K562 (cell line): ENCODE measurements around the gene CCDC167. TPM values are rescaled to one million over a fixed set of nuclear protein-coding genes. Genes with fewer than 3 reads are reported as not detected.

ENCODE experiments used
- ATAC-seq: fragments of 200-7000 bp; cut with Tn5 transposase; 3 replicates; pipeline ENCODE4 v1.9.1; 2020; ENCODE audit warnings: moderate library complexity
- BruUV-seq: library from RNA; stranded (reverse); fragments of 400-500 nt; replicated peaks from 2 replicates; lab custom pipeline; 2021; lab: Mats Ljungman, UMichigan
- CTCF ChIA-PET: fragments of 300-600 bp; formaldehyde crosslinking; extraction: SDS; loops from one replicate; lab custom pipeline; 2021; ENCODE audit warnings: low intra/inter-chr PET ratio; lab: Yijun Ruan, JAX
- POLR2A ChIA-PET: fragments of 300-600, 350-650 bp; sonication (Branson Sonifier 250); formaldehyde crosslinking; extraction: SDS; loops from one replicate; lab custom pipeline; 2021; ENCODE audit warnings: antibody characterized with exemption, inconsistent platforms; lab: Yijun Ruan, JAX
- DNase-seq, 4 experiments: peaks; one replicate each; pipeline versions ENCODE4 v3.0.0 to v3.0.0-alpha.2; 2011 to 2018; ENCODE audit warnings: low spot score in 3 of 4, mixed read lengths in 3 of 4; ENCODE audit errors: extremely low read depth in 1 of 4
- FAIRE-seq: peaks from 2 replicates; lab custom pipeline; 2011; peaks lifted over from hg19 to GRCh38; lab: Jason Lieb, UNC
- H2AFZ ChIP-seq: 2 replicates; pipeline ENCODE4 v1.6.0; 2011; ENCODE audit warnings: low read depth, low read length, control low read depth, inconsistent platforms
- H3K27ac ChIP-seq: fragments of 200-600 bp; 3 replicates; pipeline ENCODE4 v1.8.0; 2011; ENCODE audit warnings: low read depth, mild to moderate bottlenecking, control low read depth, inconsistent platforms, low read length, moderate library complexity, mixed read lengths; ENCODE audit errors: extremely low read depth
- H3K27me3 ChIP-seq, 2 experiments: fragments of 300-600 bp in 1 of 2; 2 replicates in 1 of 2; 3 replicates in 1 of 2; pipeline versions ENCODE4 v1.6.0 to v1.8.0; 2011; ENCODE audit warnings: inconsistent platforms in 2 of 2, low read length in 2 of 2, mild to moderate bottlenecking in 1 of 2, mixed read lengths in 1 of 2, moderate library complexity in 1 of 2; ENCODE audit not compliant: control insufficient read depth in 2 of 2, insufficient read depth in 2 of 2
- H3K36me3 ChIP-seq: fragments of 300-600 bp; 3 replicates; pipeline ENCODE4 v1.8.0; 2011; ENCODE audit warnings: mild to moderate bottlenecking, low read length, inconsistent platforms; ENCODE audit not compliant: control insufficient read depth, insufficient read depth
- H3K4me1 ChIP-seq, 2 experiments: fragments of 200-600 bp in 1 of 2; replicated peaks in 1 of 2; 2 replicates in 1 of 2; 3 replicates in 1 of 2; pipeline versions ENCODE4 v1.5.1 to v1.8.0; 2011; ENCODE audit warnings: inconsistent platforms in 2 of 2, low read length in 2 of 2, mild to moderate bottlenecking in 1 of 2, mixed read lengths in 1 of 2, moderate library complexity in 1 of 2; ENCODE audit not compliant: control insufficient read depth in 2 of 2, insufficient read depth in 2 of 2
- H3K4me2 ChIP-seq: 2 replicates; pipeline ENCODE4 v1.6.1; 2011; ENCODE audit warnings: low read length, control low read depth, inconsistent platforms, mixed read lengths; ENCODE audit not compliant: insufficient read depth
- H3K4me3 ChIP-seq: fragments of 200-600 bp; sonication (generic), shearing (Covaris generic); 2 replicates; pipeline ENCODE4 v1.5.1; 2016; ENCODE audit warnings: control low read depth, inconsistent platforms
- H3K79me2 ChIP-seq: fragments of 200-600 bp; 3 replicates; pipeline ENCODE4 v1.8.0; 2011; ENCODE audit warnings: low read length, inconsistent platforms; ENCODE audit not compliant: control insufficient read depth, insufficient read depth
- H3K9ac ChIP-seq, 2 experiments: 2 replicates each; pipeline versions ENCODE4 v1.6.0 to v1.6.1; 2011; ENCODE audit warnings: low read depth in 2 of 2, low read length in 2 of 2, control low read depth in 1 of 2, inconsistent platforms in 1 of 2, mild to moderate bottlenecking in 1 of 2, mixed read lengths in 1 of 2; ENCODE audit not compliant: insufficient read depth in 1 of 2
- H3K9me1 ChIP-seq: one replicate; pipeline ENCODE4 v1.6.0; 2011; ENCODE audit warnings: inconsistent platforms, mild to moderate bottlenecking, low read length, moderate library complexity; ENCODE audit not compliant: control insufficient read depth, insufficient read depth
- H3K9me3 ChIP-seq: replicated peaks from 2 replicates; pipeline ENCODE4 v1.5.1; 2011; ENCODE audit warnings: low read depth, low read length, inconsistent platforms; ENCODE audit not compliant: control insufficient read depth, insufficient read depth
- H4K20me1 ChIP-seq: replicated peaks from 2 replicates; pipeline ENCODE4 v1.6.1; 2011; ENCODE audit warnings: low read length, inconsistent platforms, mixed read lengths; ENCODE audit not compliant: control insufficient read depth, insufficient read depth
- PKNOX1 ChIP-seq: fragments of 450-650 bp; IDR thresholded peaks from 2 replicates; pipeline ENCODE4 v1.6.1; 2016
- WGBS: fragments of 100-300 bp; shearing (Covaris generic); methylation state at CpG from one replicate; pipeline ENCODE4 v1.1.6; 2016; ENCODE audit warnings: low coverage, mixed read lengths; ENCODE audit not compliant: insufficient coverage; ENCODE audit errors: missing lambda C conversion rate; 5-methylcytosine and 5-hydroxymethylcytosine counted together
- in situ Hi-C: fragments of 300-500 bp; cut with MboI; formaldehyde crosslinking; loops from 4 replicates; pipeline ENCODE4 v1.15.0; 2018; ENCODE audit warnings: inconsistent platforms, mixed read lengths
- intact Hi-C: fragments of 100-400 bp; cut with micrococcal nuclease; formaldehyde crosslinking; loops from 2 replicates; pipeline ENCODE4 v1.14.2; 2022
- polyA plus RNA-seq, 8 experiments: library from polyadenylated mRNA; depleted of rRNA in 4 of 8; stranded (reverse) in 5 of 8; unstranded in 3 of 8; fragments of >200 nt; fragmentation: Nextera tagmentation in 2 of 8; fragmentation: Illumina TruSeq in 1 of 8; extraction: Ambion mirVana in 2 of 8; extraction: Trizol in 1 of 8; gene quantifications; 2 replicates each; pipeline versions ENCODE4 v1.2.1 to v1.2.3, GENCODE V29; 2011 to 2014; ENCODE audit warnings: inconsistent platforms in 1 of 8, missing spikeins in 1 of 8
- total RNA-seq, 7 experiments: library from RNA; depleted of rRNA in 6 of 7; stranded (reverse); fragments of >200 nt in 6 of 7; fragmentation: Illumina TruSeq in 2 of 7; extraction: Trizol in 2 of 7; gene quantifications; 2 replicates each; pipeline versions ENCODE4 v1.2.1 to v1.2.3, GENCODE V29; 2011 to 2021; ENCODE audit warnings: low replicate concordance in 1 of 7

Gene CCDC167
- total and polyA plus RNA-seq, 9 of the 15 experiments (the other 6 are each of a cell fraction or from before 2014, with no cell fraction given), result 26.0 to 114 (median 45.2) TPM

- Histone ChIP-seq H3K4me2 (no peak overlapping the region), H3K9me3 (no peaks in the 10 kb centered on the region), H3K79me2 (no peaks in the 10 kb centered on the region), H3K27ac (no peak overlapping the region), H3K4me1 (peaks cover 2 to 20% of the 10 kb centered on the region in 2 experiments; a peak in 3 of 5 replicates), H3K9me1 (no peaks in the 10 kb centered on the region), H3K4me3 (no peak overlapping the region), H3K9ac (no peak overlapping the region), H4K20me1 (peaks cover 11% of the 10 kb centered on the region; the same call in 1 of the 2 replicates), H3K27me3 (peaks cover 48 to 82% of the 10 kb centered on the region in 2 experiments), H3K36me3 (no peaks in the 10 kb centered on the region), H2AFZ (no peak overlapping the region)
- POLR2A ChIA-PET, result interaction anchor here (0.8 to 1.8 kb wide), 5 partner anchors 9 to 184 kb away, joined by 3 to 8 read pairs (median 3); no protein-coding TSS in a partner anchor
- intact Hi-C loops (loop anchor here (2.0 kb wide), 2 partner anchors 27 to 153 kb away; no protein-coding TSS in a partner anchor), in situ Hi-C loops (no loop called here)
- TF ChIP-seq PKNOX1, result no peak
- CTCF ChIA-PET, result no interaction called here
- whole genome bisulfite sequencing, result 1% methylated on average over 9 of the region's 9 CpGs
- no TSS peak for BruUV-seq
- ATAC-seq (no peak), FAIRE-seq (no peak), DNase-seq (peak in 2 of 4 experiments; percentile 30 to 32)
Measured at GRCh38 chr6:37539171-37540028, 39.7 kb upstream of the CCDC167 start.
